Right lung (tissue), 5 donors: ENCODE measurements around the gene THAP4. TPM values are rescaled to one million over a fixed set of nuclear protein-coding genes. Genes with fewer than 3 reads are reported as not detected.

ENCODE experiments used
- DNase-seq, 2 donors: peaks; one replicate each; pipeline ENCODE4 v3.0.0-alpha.2; 2013
- polyA plus RNA-seq, 5 donors: library from polyadenylated mRNA; unstranded; fragments of 120-200 nt; gene quantifications; one replicate each; pipeline versions ENCODE4 v1.2.1 to v1.2.3, GENCODE V29; 2013; ENCODE audit warnings: inconsistent platforms in 1 of 5, low replicate concordance in 1 of 5; ENCODE audit not compliant: insufficient read length in 5 of 5, insufficient read depth in 1 of 5

Gene THAP4
- polyA plus RNA-seq, 5 donors, result 36.8 to 50.5 (median 41.9) TPM

DNA sequence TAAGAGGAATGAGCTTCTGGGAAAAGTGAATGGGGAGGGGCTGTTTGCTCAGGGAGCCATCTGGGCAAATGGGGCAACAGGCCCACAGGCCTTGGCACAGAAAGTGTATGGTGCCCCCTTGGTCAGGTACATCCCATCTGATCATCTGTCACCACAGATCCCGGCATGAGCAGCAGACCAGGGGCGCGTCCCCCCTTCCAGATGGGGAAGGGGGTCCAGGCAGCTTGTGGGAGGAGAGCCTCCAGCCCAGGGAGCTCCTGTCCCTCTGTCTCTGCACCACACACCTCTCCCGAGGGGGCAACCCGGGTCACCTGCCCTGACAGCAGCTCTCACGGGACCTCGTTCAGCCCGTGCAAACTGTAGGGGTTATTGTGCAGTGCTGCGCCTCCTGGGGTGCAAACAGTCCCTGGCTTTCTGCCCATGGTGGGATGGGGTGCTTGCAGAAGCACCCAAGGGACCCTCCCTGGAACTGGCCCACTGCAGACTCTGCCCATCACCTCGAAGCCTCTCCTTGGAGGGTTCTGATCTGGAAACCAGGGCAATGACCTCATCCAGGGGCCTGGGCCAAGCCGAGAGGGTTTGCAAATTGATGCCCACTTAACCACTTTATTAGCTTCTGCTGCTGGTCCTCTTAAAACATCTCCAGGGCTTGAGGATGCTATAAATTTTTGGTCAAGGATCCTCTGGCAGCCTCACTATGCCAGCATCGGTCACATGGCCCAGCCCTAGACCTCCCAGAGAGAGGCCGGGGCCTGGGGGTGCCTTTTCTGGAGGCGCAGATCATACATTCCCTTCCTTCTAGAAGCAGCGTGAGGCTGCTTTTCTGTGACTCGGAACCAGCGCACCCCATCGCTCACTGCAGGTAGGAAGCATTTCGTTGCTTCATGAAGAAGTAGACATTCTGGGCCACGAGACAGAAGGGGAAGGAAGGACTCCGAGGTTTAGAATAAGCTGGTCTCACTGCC is 86.1 kb downstream of the THAP4 start:
- DNase-seq, result no peak

GRCh38 chr2:241548451-241548835 is 88.5 kb downstream of the THAP4 start:
- no peak for DNase-seq

DNA sequence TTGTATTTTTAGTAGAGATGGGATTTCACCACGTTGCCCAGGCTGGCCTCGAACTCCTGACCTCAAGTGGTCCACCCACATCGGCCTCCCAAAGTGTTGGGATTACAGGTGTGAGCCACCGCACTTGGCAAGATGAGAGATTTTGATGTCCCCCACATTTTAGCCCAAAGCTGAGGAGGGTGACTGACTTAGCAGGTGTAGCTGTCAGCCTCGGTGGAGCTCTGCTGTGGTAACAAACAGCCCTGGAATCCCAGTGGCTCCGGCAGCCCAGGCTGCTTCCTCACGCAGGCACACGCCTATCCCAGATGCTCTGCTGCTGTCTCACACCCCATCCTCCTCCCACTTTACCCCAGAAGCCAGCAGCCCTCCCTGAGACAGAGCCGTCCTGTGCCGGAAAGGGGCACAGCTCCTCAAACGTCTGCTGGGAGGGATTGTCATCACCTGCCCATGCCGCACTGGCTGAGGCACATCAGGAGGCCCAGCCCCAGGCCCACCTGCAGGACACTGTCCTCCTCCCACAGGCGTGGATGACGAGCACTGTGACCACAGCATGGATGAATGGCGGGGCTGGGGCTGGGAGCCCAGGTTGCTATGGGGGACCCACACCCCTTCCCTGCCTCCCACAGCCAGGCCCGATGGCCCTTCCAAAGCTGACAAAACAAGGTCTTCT is 89.0 kb downstream of the THAP4 start:
- no peak for DNase-seq

DNA sequence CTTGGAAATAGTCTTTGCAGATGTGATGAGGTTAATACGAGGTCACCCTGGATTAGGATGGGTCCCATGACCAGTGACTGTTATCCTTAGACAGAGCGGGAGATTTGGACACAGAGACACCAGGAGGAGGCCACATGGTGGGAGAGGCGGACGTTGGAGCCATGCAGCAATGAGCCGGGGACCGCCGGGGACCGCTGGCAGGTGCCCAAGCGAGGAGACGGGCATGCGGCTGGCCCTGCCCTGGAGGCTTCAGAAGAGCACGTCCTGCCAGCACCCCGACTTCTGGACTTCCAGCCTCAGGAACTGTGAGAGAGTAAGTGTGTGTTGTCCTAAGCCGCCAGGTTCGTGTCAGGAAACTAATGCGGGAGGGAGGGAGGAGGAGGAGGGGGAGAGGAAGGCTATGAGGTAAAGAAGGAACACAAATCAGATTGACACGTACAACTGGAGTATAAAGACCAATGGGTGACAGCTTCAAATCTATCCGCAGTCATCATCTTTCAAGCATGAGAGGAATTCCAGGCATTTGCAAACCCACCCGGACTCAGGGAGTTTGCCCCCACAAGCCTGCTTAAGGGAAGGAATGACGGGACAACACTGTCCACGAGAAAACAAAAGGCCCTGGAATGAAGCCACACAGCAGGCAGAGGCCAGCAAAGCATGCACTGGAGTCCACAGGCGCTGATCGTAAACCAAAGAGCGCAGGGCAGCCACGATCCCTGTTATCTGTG is 90.0 kb downstream of the THAP4 start:
- peak in 1 of 2 donors; percentile 43 for DNase-seq

- DNase-seq, result no peak
These were observed 91.2 kb downstream of the THAP4 start for GRCh38 chr2:241545523-241546473.

- peak in 1 of 2 donors; percentile 70 for DNase-seq
These were observed 91.9 kb downstream of the THAP4 start for GRCh38 chr2:241545106-241545505.

- no peak for DNase-seq
These were observed 94.7 kb downstream of the THAP4 start for GRCh38 chr2:241542278-241542605.

GRCh38 chr2:241541564-241542277 is 95.2 kb downstream of the THAP4 start:
- DNase-seq, result no peak

DNA sequence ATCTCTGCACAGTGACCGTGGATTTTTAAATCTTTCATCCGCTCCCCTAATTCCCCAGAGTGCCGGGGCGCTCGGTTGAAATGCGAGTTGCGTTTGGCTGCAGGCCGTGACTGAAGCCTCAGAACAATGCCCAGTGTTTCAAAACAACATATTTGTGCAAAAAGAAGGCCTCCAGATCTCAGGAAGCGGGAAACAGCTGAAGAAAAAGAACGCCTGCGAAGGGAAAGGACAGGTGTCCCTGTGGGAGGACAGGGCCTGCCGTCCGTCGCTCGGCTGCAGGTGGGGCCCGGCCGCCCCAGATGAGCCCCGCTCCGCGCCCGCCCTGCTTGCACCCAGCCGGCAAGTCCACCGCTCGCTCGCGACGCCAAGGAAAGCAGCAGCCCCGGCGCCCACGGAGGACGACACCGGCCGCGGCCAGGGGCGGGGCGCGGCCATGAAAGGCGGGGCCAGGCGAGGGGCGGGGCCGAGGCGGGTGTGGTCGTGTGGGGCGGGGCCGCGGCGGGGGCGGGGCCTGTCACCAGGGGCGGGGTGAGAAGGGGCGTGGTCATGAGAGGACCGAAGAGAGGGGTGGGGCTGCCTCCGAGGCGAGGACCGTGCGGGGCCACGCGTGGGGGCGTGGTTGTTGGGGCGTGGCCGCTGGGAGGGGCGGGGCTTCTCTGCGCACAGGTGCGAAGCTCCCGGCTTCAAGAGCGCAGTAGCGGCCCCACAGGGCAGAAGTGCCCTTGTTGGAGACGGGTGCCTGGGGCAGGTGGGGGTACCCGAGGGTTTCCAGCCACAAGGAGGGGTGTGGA is 96.0 kb downstream of the THAP4 start:
- DNase-seq, result no peak

DNA sequence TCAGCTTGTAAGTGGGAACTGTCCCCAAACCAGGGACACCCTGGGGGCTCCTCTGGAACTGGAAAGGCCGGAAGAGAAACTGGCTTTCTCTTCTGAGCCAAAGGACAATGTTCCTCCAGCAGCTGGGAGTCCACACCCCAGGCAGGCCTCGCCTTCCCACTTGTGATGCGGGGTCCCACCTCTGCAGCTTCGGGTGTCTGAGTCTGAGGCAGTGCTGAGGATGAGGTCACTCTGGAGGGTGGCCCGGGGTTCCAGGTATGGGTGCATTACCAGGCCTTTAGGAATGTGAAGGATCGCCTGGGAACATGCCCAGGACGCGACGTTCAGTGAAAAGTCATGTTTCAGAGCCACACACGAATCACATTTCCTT is 96.6 kb downstream of the THAP4 start:
- no peak for DNase-seq

DNA sequence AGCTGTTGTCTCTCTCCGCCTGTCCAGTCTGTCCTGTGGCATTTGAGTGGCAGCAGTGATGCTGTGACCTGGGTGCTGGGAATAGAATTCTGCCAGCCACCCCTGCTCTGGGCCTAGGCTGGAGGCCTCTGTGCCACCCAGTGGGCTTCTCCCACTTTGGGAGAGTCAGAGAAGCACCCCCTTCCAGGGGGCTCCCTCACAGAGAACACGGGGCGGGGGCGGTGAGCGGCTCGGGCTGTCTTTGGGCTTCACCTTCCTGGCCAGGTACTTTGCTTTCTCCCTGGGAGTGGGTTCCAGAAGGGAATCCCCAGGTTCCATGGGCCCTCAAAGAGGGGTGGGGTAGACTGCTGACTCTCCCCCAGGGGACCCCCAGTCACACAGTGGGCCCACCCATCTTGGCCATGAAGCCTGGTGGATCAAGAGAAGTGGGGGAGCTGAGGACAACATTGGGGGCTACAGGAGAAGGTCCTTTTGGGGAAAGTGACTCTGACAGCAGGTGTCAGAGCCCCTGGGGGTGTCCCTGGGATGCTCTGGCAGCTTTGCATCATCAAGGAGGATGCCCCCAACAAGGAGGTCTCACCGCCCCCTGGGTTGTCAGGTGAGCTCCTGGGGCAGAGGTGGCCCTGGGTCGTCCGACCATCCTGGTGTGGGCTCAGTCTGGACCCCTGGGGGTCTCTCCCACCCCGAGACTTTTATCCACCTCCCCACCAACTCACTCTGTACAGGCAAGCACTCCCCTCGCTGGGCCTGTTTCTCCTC is 97.2 kb downstream of the THAP4 start:
- DNase-seq, result no peak

GRCh38 chr2:241538838-241539615 is 97.9 kb downstream of the THAP4 start:
- DNase-seq, result no peak

- no peak for DNase-seq
These were observed 100.9 kb downstream of the THAP4 start for GRCh38 chr2:241535871-241536655.

DNA sequence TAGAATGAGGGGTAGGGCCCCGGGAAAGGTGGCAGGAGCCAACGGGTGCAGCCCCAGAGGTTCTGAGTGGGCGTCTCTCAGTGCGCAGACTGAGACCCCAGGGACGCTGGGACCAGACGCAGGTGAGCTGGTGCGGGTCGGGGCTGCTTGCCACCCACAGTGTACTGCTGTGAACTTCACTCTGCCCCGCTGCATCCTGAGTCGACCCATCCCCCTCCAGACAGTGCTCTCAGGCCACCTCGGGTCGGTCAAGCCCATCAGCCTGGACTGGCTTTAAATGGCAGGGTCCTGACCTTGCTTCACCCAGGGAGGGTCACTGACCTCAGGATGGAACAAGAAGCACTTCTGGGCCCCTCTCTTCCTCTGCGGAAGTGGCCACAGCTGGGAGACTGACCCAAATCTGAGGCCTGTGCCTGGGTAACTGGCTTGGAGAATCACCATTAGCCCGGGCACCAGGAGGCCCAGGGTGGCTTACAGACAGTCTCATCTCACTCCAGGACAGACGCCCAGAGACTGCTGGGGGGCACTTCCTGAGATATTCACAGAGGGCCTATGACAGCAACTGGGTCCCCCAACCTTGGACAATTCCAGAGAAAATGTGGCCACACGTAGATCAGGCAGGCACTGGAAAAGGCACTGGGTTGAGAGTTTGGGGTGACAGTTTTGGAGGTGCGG is 102.1 kb downstream of the THAP4 start:
- no peak for DNase-seq
